Ishikawa (cell line): ENCODE measurements around the gene NUCB1.

ENCODE experiments used
- CEBPB ChIP-seq: IDR thresholded peaks from 2 replicates; pipeline ENCODE4 v1.6.1; 2012
- CREB1 ChIP-seq: IDR thresholded peaks from 2 replicates; pipeline ENCODE4 v1.6.1; 2012; ENCODE audit warnings: low read depth
- EGR1 ChIP-seq: IDR thresholded peaks from 2 replicates; pipeline ENCODE4 v1.6.1; 2012
- EP300 ChIP-seq: IDR thresholded peaks from 2 replicates; pipeline ENCODE4 v1.6.1; 2012; ENCODE audit warnings: borderline replicate concordance
- FOXM1 ChIP-seq: IDR thresholded peaks from 2 replicates; pipeline ENCODE4 v1.6.1; 2012; ENCODE audit warnings: low read depth, borderline replicate concordance
- NFIC ChIP-seq: IDR thresholded peaks from 2 replicates; pipeline ENCODE4 v1.6.1; 2012
- RAD21 ChIP-seq: IDR thresholded peaks from 2 replicates; pipeline ENCODE4 v1.6.1; 2012; ENCODE audit warnings: low read depth
- TAF1 ChIP-seq: IDR thresholded peaks from 2 replicates; pipeline ENCODE4 v1.6.1; 2012; ENCODE audit warnings: low read depth, mild to moderate bottlenecking
- TCF12 ChIP-seq: IDR thresholded peaks from 2 replicates; pipeline ENCODE4 v1.6.1; 2012; ENCODE audit warnings: low read depth
- TEAD4 ChIP-seq: IDR thresholded peaks from 2 replicates; pipeline ENCODE4 v1.6.1; 2012
- YY1 ChIP-seq: IDR thresholded peaks from 2 replicates; pipeline ENCODE4 v1.6.1; 2012; ENCODE audit warnings: low read depth
- ZBTB7A ChIP-seq: IDR thresholded peaks from 2 replicates; pipeline ENCODE4 v1.6.1; 2012; ENCODE audit warnings: low read depth
- TF ChIP-seq, protein P1 (sequence below): IDR thresholded peaks from 2 replicates; pipeline ENCODE4 v1.6.1; 2012
- TF ChIP-seq, protein P2 (sequence below): IDR thresholded peaks from 2 replicates; pipeline ENCODE4 v1.6.1; 2012
- TF ChIP-seq, protein P3 (sequence below): IDR thresholded peaks from 2 replicates; pipeline ENCODE4 v1.6.1; 2012; ENCODE audit warnings: low read depth, mild to moderate bottlenecking

The NUCB1 gene

DNA sequence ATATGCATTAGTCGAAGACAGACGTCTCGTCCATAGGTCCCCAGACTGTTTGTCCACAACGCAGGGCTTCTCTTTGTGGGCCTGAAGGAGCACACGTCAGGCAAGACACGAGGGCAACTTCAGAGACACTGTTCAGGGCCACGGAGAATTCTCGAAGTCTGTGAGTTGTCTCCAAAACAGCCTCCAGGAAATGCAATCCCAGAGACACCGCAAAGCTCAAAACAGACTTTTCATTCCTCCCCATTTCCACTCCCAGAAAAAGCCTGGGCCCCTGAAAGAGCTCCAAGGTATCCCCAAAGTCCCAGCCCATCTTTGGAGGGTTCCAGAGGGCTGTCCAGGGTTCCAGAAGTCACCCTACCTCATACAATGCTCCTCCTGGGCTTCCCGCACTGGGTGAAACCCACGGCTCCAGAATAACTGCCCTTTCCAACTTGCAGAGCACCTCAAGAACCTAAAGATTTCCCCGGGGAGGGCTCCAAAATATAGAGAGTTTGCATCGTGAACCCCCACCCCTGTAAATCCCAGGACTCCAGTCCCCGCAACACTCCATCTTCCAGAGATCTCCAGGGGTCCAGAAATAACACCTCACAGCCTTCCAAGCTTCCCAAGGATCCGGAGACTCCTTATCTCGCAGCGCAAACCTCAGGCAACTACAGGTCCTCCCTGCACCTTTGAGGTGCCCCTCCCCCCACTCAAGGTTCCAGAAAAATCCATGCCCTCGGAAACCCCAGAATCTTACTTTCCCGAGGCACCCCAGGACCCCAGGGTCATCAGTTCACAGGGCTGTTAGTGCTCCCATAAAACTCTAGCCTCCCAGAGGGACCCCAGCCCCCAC, 64.3 kb downstream of the NUCB1 start:
- TF ChIP-seq TAF1 (0 out of 2 replicates have a peak, but pooled peaks have one; percentile 19), FOXM1 (no peak)

DNA sequence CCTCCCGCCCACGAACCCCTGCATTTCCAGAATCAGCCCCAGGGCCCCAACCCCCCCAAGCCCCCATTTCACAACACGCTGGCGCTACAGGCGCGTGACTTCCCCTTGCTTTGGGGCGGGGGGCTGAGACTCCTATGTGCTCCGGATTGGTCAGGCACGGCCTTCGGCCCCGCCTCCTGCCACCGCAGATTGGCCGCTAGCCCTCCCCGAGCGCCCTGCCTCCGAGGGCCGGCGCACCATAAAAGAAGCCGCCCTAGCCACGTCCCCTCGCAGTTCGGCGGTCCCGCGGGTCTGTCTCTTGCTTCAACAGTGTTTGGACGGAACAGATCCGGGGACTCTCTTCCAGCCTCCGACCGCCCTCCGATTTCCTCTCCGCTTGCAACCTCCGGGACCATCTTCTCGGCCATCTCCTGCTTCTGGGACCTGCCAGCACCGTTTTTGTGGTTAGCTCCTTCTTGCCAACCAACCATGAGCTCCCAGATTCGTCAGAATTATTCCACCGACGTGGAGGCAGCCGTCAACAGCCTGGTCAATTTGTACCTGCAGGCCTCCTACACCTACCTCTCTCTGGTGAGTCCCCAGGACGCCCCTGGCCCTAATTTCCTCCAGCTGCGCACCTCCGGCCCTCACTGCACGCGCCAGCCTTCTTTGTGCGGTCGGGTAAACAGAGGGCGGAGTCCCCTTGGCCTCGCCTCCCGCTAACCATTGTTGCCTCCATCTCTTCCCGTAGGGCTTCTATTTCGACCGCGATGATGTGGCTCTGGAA, 65.1 kb downstream of the NUCB1 start, which contains the start of gene FTL:
Gene FTL, plus strand, starts transcription at position 270 of the 766 bp plus-strand sequence. Its CDS starts 199 bp downstream, at position 469.
- peak; percentile 46; the same call in 1 of the 2 replicates for TF ChIP-seq CEBPB
- TF ChIP-seq ZBTB7A, result no peak
- no peak for TF ChIP-seq TCF12
- TF ChIP-seq FOXM1, result no peak
- TF ChIP-seq, protein P1, sequence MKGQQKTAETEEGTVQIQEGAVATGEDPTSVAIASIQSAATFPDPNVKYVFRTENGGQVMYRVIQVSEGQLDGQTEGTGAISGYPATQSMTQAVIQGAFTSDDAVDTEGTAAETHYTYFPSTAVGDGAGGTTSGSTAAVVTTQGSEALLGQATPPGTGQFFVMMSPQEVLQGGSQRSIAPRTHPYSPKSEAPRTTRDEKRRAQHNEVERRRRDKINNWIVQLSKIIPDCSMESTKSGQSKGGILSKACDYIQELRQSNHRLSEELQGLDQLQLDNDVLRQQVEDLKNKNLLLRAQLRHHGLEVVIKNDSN, result peak; percentile 68
- TF ChIP-seq TAF1, result peak; percentile 88
- 0 out of 2 replicates have a peak, but pooled peaks have one; percentile 8 for TF ChIP-seq TEAD4
- TF ChIP-seq, protein P2, sequence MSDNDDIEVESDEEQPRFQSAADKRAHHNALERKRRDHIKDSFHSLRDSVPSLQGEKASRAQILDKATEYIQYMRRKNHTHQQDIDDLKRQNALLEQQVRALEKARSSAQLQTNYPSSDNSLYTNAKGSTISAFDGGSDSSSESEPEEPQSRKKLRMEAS, result peak; percentile 39
- TF ChIP-seq, protein P3, sequence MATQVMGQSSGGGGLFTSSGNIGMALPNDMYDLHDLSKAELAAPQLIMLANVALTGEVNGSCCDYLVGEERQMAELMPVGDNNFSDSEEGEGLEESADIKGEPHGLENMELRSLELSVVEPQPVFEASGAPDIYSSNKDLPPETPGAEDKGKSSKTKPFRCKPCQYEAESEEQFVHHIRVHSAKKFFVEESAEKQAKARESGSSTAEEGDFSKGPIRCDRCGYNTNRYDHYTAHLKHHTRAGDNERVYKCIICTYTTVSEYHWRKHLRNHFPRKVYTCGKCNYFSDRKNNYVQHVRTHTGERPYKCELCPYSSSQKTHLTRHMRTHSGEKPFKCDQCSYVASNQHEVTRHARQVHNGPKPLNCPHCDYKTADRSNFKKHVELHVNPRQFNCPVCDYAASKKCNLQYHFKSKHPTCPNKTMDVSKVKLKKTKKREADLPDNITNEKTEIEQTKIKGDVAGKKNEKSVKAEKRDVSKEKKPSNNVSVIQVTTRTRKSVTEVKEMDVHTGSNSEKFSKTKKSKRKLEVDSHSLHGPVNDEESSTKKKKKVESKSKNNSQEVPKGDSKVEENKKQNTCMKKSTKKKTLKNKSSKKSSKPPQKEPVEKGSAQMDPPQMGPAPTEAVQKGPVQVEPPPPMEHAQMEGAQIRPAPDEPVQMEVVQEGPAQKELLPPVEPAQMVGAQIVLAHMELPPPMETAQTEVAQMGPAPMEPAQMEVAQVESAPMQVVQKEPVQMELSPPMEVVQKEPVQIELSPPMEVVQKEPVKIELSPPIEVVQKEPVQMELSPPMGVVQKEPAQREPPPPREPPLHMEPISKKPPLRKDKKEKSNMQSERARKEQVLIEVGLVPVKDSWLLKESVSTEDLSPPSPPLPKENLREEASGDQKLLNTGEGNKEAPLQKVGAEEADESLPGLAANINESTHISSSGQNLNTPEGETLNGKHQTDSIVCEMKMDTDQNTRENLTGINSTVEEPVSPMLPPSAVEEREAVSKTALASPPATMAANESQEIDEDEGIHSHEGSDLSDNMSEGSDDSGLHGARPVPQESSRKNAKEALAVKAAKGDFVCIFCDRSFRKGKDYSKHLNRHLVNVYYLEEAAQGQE, result no peak

DNA sequence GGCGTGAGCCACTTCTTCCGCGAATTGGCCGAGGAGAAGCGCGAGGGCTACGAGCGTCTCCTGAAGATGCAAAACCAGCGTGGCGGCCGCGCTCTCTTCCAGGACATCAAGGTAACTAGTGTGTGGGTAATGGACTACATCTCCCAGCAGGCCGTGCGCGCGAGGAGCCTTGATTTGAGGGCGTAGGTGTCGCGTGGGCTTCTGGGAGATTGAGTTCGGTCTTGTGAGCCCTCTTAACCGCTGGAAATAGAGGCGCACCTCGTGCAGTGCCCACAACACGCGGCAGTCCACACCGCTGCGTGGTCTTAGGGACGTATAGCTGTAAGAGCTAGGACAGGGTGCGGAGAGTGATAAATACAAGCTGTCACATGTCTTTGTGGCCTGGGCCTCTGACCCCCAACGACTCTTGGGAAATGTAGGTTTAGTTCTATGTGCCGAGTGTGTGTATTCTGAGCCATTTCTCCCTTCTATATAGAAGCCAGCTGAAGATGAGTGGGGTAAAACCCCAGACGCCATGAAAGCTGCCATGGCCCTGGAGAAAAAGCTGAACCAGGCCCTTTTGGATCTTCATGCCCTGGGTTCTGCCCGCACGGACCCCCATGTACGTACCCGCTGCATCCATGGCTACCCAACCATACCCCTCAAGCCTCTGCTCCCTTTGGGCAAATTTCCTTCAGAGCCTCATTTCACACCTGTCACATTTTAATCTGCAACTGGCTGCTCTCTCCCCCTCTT, 65.9 kb downstream of the NUCB1 start:
- no peak for TF ChIP-seq TCF12
- TF ChIP-seq, protein P1, result 0 out of 2 replicates have a peak, but pooled peaks have one; percentile 23
- TF ChIP-seq, protein P2, result peak; percentile 46

DNA sequence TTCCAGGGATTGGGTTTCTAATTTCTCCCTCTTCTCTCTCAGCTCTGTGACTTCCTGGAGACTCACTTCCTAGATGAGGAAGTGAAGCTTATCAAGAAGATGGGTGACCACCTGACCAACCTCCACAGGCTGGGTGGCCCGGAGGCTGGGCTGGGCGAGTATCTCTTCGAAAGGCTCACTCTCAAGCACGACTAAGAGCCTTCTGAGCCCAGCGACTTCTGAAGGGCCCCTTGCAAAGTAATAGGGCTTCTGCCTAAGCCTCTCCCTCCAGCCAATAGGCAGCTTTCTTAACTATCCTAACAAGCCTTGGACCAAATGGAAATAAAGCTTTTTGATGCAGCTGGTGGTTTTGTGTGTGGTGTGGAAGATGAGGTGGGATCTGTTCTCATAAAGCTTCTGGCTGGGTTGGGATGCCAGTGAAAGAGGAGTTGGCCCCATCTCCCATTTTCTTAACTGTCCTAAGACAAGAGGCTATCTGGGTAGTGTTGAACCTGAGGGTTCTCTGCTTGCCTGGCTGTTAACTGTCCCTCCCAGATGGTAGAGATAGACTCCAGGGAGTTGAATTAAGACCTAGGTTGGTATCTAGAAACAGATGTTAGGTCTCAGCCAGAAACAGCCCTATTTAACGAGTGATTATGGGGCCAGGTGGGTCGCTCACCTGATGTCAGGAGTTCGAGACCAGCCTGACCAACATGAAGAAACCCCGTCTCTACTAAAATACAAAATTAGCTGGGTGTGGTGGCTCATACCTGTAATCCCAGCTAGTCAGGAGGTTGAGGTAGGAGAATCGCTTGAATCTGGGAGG, 66.6 kb downstream of the NUCB1 start:
- no peak for TF ChIP-seq CREB1
- TF ChIP-seq EGR1, result no peak
- no peak for TF ChIP-seq TCF12
- TF ChIP-seq, protein P3, result no peak
- no peak for TF ChIP-seq ZBTB7A
- TF ChIP-seq, protein P1, result no peak
- TF ChIP-seq RAD21, result no peak
- no peak for TF ChIP-seq TEAD4
- TF ChIP-seq CEBPB, result no peak
- TF ChIP-seq, protein P2, result no peak
- TF ChIP-seq FOXM1, result no peak
- TF ChIP-seq TAF1, result no peak
- TF ChIP-seq YY1, result no peak
- no peak for TF ChIP-seq NFIC
- no peak for TF ChIP-seq EP300
